HG03103 (cell line): ENCODE measurements around the gene GFER.
A peak's percentile ranks its signal among the peaks of the same experiment; 100 is the strongest.

Experiments
- ATAC-seq: cut with Tn5 transposase; IDR thresholded peaks from one replicate; pipeline ENCODE4 v1.9.1; 2021; ENCODE audit warnings: low read depth; ENCODE audit not compliant: unreplicated experiment

The GFER gene

GRCh38 chr16:1990101-1990350 lies 6.0 kb downstream of the GFER start:
- ATAC-seq, result no peak

- no peak for ATAC-seq
Observed at GRCh38 chr16:1990351-1991134, 6.5 kb downstream of the GFER start.

- ATAC-seq, result no peak
Observed at GRCh38 chr16:1991135-1991551, 7.2 kb downstream of the GFER start.

- ATAC-seq, result peak; percentile 8
Observed at GRCh38 chr16:1991588-1991947, 7.6 kb downstream of the GFER start.

GRCh38 chr16:1991948-1992703 lies 8.1 kb downstream of the GFER start:
- peak; percentile 44 for ATAC-seq

- no peak for ATAC-seq
Observed at GRCh38 chr16:1992704-1993317, 8.8 kb downstream of the GFER start.

GRCh38 chr16:1993731-1994131 lies 9.7 kb downstream of the GFER start:
- ATAC-seq, result no peak

- no peak for ATAC-seq
Observed at GRCh38 chr16:1997494-1998359, 13.7 kb downstream of the GFER start.

- ATAC-seq, result no peak
Observed at GRCh38 chr16:1998360-1998835, 14.4 kb downstream of the GFER start.

GRCh38 chr16:1998852-1999801 lies 15.1 kb downstream of the GFER start:
- no peak for ATAC-seq

- ATAC-seq, result no peak
Observed at GRCh38 chr16:1999866-2000514, 16.0 kb downstream of the GFER start.

- no peak for ATAC-seq
Observed at GRCh38 chr16:2001035-2001434, 17.0 kb downstream of the GFER start.

GRCh38 chr16:2001456-2002355 lies 17.7 kb downstream of the GFER start:
- no peak for ATAC-seq

- no peak for ATAC-seq
Observed at GRCh38 chr16:2002406-2003230, 18.6 kb downstream of the GFER start.

GRCh38 chr16:2003231-2003826 lies 19.3 kb downstream of the GFER start:
- no peak for ATAC-seq

GRCh38 chr16:2003827-2004641 lies 20.0 kb downstream of the GFER start:
- ATAC-seq, result peak; percentile 56
